NOMO-1 treated with DMSO at 0.1 percent for 48 hours (cell line): Measurements from ENCODE around the gene ADPRHL1.
A peak's percentile ranks its signal among the peaks of the same experiment; 100 is the strongest.
"Not testable (repeated sequence)": the region's sequence is repeated elsewhere in the genome, so short reads cannot be mapped to it uniquely, and the experiment has no call there.

ENCODE experiments used
- DNase-seq: peaks from one replicate; lab custom pipeline; 2025; ENCODE audit not compliant: unreplicated experiment; lab: John Stamatoyannopoulos, UW

ADPRHL1 gene

GRCh38 chr13:113456116-113456702 is 2.9 kb upstream of the ADPRHL1 start:
- no peak for DNase-seq

GRCh38 chr13:113455384-113455783 is 2.1 kb upstream of the ADPRHL1 start:
- DNase-seq: no peak

GRCh38 chr13:113454936-113455335 is 1.6 kb upstream of the ADPRHL1 start:
- no peak for DNase-seq

GRCh38 chr13:113452466-113452865 is 822 bp downstream of the ADPRHL1 start:
- DNase-seq: no peak

GRCh38 chr13:113451951-113452421 is 1.3 kb downstream of the ADPRHL1 start:
- DNase-seq: no peak

- peak; percentile 6 for DNase-seq
Measured at GRCh38 chr13:113450861-113451620, 2.2 kb downstream of the ADPRHL1 start.

GRCh38 chr13:113450348-113450744 is 2.9 kb downstream of the ADPRHL1 start:
- not testable (repeated sequence) for DNase-seq

- no peak for DNase-seq
Measured at GRCh38 chr13:113449693-113450347, 3.5 kb downstream of the ADPRHL1 start.

GRCh38 chr13:113448885-113449692 is 4.2 kb downstream of the ADPRHL1 start:
- peak; percentile 84 for DNase-seq

GRCh38 chr13:113448545-113448884 is 4.8 kb downstream of the ADPRHL1 start:
- no peak for DNase-seq

GRCh38 chr13:113447596-113447995 is 5.7 kb downstream of the ADPRHL1 start:
- no peak for DNase-seq

- no peak for DNase-seq
Measured at GRCh38 chr13:113446488-113446854, 6.8 kb downstream of the ADPRHL1 start.

GRCh38 chr13:113445791-113446487 is 7.3 kb downstream of the ADPRHL1 start:
- no peak for DNase-seq

GRCh38 chr13:113443991-113444390 is 9.3 kb downstream of the ADPRHL1 start:
- DNase-seq: no peak

GRCh38 chr13:113442985-113443362 is 10.3 kb downstream of the ADPRHL1 start:
- DNase-seq: no peak

GRCh38 chr13:113442354-113442984 is 10.8 kb downstream of the ADPRHL1 start:
- no peak for DNase-seq

- no peak for DNase-seq
Measured at GRCh38 chr13:113441661-113442060, 11.6 kb downstream of the ADPRHL1 start.

GRCh38 chr13:113437408-113438010 is 15.8 kb downstream of the ADPRHL1 start:
- DNase-seq: no peak

- not testable (repeated sequence) for DNase-seq
Measured at GRCh38 chr13:113436866-113437265, 16.4 kb downstream of the ADPRHL1 start.

GRCh38 chr13:113435907-113436306 is 17.4 kb downstream of the ADPRHL1 start:
- not testable (repeated sequence) for DNase-seq
